Measurements from ENCODE around the gene SSTR4.

GRCh38 chr20:23071996-23072395 is 36.9 kb downstream of the SSTR4 start:
- TF ChIP-seq CTCF (conservative IDR thresholded peaks at IDR 0.05; ENCODE audit: low read length) (no peak), EZH2phosphoT487 (IDR thresholded peaks at IDR 0.05; ENCODE audit: borderline replicate concordance, low read depth, low read length) (no peak)
